ENCODE data around the gene CNPY1. TPM values are rescaled to one million over a fixed set of nuclear protein-coding genes. Genes with fewer than 3 reads are reported as not detected.
"Not testable (repeated sequence)": the region's sequence is repeated elsewhere in the genome, so short reads cannot be mapped to it uniquely, and the experiment has no call there.

CNPY1 gene
- total RNA-seq, 1 donor from 2014 or later: not detected

DNA sequence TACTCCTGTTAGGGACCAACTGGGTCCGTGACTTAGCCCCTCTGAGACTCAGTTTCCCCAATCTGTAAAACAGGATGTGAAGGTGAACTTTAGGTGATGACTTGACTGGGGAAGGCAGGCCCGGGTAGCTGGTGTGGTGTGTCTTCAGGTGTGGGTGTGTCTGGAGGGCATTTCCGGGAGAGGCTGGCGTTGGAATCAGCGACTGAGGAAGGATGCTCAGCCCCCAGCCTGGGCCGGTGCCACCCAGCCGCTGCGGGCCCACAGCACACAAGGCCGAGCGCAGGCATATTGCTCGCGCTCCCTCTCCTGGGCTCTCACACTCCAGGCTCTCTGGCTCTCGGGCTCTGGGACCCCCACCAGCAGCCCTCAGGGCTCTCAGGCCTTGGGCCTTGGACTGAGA is 31.7 kb upstream of the CNPY1 start:
- DNase-seq (ENCODE audit: low read depth, low spot score): no peak

DNA sequence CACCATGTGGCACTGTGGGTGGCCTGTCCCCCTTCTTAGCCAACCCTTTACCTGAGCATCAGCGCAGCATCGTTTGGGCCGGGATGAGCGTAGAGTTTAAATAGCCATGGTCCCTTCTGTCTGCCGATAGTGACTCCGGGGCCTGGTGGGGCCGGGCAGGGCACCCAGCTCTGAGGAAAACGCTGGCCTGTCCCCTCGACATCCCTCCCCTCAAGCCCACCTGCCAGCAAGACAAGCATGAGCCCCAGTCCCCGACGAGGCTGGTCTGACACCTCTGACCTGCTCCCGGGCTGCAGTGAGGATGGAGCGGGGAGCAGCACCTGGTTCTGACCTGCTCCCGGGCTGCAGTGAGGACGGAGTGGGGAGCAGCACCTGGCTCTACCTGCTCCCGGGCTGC is 31.1 kb upstream of the CNPY1 start:
- no peak for DNase-seq (ENCODE audit: low read depth, low spot score)

DNA sequence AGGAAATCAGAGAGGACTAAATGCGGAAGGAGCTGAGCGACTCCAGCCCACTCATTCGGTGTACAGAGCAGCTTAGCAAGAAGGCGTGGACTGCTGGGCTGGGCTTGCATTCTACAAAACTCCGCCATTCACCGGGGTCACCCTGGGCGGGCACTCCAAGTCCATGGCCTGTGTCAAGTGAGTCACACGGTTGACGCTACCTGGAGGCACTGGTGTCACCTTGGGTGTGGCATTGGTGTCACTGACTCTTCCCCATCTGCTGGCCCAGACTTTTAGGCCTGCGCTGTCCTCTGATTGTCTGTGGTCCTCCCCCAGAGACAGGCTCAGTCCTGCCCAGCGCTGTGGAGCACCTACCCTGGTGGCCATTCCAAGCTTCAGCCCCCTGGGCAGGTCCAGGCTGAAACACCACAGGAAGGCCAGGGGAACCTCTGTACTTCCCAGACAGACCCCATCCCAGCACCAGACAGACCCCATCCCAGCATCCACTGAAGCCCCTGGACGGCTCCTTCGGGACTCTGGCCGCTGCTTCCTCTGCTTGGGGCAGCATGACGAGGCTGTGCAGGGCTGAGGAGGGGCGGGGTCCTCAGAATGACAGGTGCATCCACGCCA is 30.6 kb upstream of the CNPY1 start:
- DNase-seq (ENCODE audit: low read depth, low spot score): no peak

DNA sequence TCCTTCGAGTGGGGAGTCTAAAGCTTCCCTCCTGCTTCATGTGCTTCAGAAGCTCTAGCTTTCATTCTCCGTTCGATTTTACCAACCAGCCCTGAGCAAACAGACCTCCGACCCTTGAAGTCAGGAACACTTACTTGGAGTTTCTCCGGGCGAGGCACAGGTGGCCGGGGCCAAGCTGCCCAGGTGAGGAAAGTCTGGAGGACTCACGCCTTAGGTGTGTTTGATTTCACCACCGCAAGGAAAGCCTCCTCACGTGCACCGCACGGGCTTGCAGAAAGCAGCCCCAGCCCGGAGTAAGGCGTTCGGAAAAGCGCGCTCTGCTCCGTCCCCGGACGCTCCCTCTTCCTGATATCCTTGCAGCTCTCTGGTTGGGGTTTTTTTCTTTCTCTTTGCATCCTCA is 30.1 kb upstream of the CNPY1 start:
- no peak for DNase-seq (ENCODE audit: low read depth, low spot score)

DNA sequence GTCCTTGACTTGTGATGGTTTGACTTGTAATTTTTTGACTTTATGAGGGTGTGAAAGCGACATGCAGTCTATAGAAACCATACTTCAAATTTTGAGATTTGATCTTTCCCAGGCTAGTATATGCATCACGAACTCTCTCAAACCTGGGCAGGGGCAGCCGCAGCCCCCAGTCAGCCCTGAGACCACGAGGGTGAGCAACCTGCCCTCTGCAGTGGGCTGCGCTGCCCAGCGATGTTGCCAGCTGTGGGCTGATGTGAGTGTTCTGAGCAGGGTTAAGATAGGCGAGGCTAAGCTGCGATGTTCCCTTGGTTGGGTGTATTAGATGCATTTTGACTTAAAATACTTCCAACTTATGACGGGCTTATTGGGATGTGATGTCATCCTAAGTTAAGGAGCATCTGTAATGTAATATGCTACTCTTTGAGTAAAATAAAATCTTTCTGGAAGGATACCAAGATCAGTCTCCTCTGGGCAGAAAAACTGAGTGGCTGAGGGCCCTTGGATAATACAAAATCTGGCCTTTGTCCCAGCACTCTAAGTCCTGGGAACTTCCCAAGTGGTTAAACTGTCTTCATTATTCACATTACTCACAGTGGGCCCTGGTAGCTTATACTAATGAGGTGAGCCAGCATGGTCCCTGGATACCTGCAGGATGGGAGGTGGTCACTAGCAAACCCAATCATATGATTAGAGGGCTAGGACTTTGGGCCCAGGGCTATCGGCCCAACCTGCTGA is 28.4 kb upstream of the CNPY1 start:
- DNase-seq (ENCODE audit: low read depth, low spot score): no peak

DNA sequence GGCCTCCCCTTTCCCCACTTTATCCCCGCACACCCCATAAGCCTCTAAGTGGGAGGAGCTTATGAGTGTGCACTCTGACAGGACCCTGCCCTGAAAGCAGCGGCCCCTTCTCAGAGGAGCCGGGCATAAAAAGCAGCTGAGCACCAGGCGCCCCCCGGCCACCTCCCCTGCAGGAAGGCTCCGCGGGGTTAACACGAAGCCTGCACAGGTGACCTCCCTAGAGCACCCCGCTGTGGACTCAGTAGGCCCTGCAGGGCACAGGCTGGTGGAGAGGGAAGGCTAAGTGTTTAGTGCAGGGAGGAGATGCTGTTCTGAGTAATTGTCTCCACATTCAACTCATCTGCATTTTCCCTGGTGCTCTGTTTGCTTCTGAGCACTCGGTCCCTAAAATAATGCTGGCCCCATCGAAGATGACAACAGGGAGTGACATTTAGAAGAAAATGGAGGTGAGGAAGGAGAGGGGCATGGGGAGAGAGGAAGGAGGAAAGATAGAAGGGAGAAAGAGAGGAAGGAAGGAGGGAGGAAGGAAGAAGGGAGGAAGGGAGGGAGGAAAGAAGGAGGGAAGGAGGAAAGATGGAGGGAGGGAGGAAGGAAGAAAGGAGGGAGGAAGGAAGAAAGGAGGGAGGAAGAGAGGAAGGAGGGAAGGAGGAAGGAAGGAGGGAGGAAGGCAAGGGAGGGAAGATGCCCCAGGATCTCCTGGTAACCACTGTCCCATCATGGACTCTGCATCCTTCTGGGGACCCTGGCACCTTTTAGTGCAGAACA is 25.4 kb upstream of the CNPY1 start:
- no peak for DNase-seq (ENCODE audit: low read depth, low spot score)

DNA sequence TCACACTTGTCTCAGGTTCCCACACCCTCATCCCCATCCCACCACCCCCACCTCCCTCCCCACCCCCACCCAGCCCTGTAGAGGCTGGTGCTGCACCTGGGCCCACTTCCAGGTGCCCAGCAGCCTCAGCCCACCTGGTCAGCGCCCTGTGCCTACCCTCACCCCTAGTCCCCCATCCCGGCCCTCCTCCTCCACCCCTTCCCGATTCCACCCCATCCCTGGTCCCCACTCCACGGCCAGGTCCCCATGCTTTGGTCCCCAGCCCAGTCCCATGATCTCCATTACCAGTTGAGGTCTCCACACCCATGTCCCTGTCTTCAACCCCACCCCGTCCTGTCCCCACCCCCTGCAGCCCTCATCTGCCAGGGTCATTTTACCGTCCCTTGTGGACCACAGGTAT is 24.6 kb upstream of the CNPY1 start:
- no peak for DNase-seq (ENCODE audit: low read depth, low spot score)

DNA sequence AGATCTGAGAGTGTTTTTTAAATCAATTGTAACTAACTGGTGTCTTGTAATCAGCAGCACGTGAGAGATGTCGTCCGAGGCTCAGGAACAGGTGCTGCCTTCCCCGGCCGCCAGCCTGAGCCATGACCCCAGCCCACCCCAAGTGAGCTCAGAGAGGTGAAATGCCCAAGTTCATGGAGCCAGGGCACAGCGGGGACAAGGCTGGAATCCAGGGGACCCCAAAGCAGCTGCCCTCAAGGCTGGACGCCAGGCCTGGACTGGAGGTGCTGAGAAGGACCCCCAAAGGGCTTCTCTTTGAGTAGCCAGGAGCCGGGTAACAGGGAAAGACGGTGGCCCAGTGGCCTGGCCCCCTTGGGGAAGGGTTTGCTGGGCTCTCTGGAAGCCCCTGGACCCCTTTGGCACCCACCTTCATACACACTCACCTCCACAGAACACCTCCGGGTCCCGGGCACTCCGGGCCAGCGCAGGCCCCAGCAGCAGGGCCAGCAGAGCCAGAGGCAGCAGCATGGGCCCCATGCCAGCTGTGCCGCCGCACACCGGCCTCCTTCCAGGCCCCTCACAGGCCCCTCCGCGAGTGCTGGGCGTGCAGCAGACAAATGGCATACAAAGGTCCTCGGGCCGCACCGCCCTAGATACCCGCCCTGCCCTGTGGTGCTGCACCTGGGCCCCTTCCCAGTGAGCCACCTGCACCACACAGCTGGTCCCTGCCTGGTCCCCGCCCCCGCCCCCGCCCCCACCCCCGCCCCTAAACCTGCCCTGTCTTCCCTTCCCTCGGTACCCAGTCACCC is 24.0 kb upstream of the CNPY1 start:
- no peak for DNase-seq (ENCODE audit: low read depth, low spot score)

DNA sequence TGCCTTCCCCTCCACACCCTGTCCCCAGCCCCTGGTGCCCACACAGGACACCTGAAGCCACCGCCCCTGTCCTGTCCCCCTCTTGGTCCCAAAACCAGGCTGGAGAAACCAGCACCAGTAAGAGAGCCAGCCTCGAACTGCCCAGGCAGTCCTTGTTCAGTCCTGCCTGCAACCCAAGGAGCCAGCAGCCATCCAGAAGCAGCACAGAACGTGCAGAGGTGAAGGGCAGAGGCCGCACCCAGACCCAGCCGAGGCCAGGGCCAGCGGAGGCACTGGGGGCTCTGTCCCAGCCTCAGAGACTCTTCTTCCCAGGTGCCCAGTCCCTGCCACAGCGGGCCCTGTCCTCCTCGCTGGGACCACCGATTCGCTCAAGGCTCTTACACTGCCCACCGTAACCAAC is 23.3 kb upstream of the CNPY1 start:
- DNase-seq (ENCODE audit: low read depth, low spot score): no peak

DNA sequence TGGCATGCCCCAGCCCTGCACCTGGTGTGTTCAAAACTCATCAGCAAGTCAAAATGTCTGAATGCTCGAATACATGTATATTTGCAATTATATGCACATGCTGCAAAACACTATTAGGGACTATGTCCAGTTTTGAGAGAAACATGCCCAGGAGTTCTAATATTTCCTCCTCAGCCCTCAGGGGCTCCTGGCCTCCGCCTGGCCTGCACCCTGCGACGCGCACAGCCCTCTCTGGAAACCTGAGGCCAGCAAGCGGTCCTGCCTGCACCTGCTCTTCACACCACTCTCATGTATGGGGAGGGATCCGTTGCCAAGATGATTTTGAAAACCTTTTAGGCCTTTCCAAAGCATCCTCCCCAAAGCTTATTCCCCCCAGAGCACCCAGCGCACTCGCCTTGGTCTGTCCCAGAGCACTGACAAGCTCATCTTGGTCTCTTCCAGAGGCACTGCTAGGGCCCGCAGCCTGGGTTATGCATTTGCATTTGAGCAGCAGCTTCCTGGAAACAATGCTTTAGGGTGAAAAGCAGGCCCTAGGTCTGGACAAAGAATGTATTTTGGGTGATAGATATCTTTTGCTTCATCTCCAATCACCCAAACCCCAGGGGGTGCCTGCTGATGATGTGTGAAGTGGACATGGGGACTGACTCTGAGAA is 22.6 kb upstream of the CNPY1 start:
- no peak for DNase-seq (ENCODE audit: low read depth, low spot score)

DNA sequence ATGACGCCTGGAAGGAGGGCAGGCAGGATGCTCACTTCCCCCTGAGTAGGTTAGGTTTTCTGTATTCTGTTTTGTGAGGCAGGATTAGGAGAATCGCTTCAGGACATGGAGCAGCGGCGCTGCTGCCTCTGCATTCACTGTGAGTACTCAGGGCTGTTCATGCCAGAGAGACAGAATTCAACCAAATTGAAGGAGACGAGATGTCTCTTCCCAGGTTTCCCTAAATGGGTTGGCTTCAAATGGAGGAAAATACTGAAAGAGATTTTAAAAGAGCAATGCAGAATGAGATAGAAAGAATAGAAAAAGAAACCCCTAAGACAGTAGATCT is 21.9 kb upstream of the CNPY1 start:
- DNase-seq (ENCODE audit: low read depth, low spot score): no peak

DNA sequence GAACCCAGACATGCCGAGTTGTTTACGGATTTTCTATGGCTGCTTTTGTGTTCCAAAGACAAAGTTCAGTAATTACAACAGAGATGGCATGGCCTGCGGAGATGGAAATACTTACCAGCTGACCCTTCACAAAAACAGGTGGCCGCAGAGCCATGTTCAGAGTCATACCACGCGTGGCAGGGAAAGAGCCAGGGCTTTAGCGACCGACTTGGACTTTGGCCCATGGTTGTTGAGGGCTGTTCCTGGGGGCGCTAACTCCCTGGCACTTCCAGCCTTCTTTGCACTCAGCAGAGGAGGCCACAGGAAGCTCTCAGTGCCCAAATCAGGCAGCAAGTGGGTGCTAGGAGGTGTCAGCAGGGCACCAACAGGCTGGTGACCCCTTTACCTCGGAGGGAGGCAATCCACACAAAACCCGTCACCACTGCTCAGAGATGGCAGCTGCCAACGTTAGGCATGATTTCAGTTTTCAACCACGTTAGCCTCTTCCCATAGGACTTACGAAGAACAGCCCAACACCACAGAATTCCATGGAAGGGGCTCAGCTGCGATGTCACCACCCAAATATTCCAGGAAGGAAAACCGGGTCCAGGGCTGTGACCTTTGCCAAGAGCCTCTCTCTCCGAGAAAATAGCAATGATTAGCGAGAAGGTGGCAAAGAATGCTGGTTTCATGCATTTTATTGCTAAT is 21.4 kb upstream of the CNPY1 start:
- DNase-seq (ENCODE audit: low read depth, low spot score): no peak

DNA sequence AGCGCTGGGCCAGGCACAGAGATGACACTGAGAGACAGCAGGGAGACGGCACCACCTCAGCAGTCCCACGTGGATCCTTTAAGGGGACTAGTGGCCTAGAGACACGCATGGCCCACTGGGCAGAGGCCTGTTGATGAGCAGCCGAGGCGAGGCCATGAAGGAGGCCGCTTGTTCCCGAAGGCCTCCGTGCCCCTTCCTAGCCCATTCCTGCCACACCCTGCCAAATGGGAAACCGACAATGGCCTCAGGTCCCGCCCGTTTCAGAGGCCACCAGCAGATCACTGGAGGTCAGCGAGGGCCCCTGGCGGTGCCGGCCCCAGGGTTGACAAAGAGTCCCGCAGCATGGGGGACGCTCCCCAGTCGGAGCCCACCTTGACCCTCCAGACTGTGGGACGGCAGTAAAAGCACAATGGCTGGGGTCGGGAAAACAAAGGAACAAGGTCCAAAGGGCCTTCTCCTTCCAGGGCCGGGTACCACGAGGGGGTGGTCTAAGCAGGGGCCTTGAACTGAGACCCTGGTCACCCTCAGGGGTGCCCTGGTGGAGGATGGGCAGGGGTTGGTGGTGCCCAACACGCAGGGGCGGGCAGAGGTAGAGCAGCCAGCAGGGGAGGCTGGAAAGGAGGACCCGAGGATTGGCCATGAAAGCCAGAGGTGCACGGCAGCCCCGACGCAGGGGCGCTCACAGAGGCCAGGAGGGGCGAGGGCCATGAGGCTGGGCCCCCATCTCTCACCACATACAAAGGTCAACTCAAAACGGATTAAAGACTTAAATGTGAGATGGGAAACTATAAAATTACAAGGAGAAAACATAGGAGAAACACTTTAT is 19.9 kb upstream of the CNPY1 start:
- no peak for DNase-seq (ENCODE audit: low read depth, low spot score)

DNA sequence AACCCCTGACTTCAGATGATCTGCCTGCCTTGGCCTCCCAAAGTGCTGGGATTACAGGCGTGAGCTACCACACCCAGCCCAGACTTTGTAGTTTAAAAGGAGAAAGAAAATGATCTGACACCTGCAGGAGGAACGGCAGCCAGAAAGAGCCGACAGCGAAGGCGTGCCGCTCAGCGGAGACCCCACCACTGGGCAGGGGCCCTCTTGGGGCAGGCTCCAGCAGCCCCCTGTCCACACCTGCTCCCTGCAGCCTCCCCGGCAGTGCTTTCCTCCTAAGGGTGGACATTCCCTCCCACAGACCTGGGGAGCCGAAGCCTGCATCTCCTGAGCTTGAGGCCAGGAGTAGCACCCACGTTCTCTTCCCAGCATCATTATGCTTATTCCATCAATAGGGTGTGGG is 19.2 kb upstream of the CNPY1 start:
- DNase-seq (ENCODE audit: low read depth, low spot score): no peak

DNA sequence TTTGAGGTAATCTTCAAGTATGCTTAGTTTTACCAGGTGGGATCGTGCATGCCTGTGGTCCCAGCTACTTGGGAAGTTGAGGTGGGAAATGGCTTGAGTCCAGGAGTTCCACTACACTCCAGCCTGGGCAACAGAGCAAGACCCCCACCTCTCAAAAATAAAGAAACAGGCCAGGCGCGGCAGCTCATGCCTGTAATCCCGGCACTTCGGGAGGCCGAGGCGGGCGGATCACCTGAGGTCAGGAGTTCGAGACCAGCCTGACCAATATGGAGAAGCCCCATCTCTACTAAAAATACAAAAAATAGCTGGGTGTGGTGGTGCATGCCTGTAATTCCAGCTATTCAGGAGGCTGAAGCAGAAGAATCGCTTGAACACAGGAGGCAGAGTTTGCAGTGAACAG is 16.6 kb upstream of the CNPY1 start:
- not testable (repeated sequence) for DNase-seq (ENCODE audit: low read depth, low spot score)

DNA sequence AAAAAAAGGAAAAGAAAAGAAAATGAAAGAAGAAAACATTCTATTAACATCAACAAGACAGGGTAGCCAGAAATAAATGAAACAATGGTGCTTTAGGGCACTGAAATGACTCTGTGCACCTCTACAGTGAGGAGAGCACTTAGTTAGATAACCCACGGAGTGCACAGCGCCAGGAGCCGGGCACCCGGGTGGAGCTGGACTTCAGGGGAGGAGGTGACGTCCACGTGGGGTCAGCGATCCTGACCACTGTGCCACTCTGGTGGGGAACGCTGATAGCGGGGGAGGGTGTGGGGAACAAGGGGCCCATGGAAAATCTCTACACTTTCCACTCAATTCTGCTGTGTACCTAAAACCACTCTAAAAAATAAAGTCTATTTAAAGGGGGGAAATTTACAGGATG is 15.7 kb upstream of the CNPY1 start:
- no peak for DNase-seq (ENCODE audit: low read depth, low spot score)

DNA sequence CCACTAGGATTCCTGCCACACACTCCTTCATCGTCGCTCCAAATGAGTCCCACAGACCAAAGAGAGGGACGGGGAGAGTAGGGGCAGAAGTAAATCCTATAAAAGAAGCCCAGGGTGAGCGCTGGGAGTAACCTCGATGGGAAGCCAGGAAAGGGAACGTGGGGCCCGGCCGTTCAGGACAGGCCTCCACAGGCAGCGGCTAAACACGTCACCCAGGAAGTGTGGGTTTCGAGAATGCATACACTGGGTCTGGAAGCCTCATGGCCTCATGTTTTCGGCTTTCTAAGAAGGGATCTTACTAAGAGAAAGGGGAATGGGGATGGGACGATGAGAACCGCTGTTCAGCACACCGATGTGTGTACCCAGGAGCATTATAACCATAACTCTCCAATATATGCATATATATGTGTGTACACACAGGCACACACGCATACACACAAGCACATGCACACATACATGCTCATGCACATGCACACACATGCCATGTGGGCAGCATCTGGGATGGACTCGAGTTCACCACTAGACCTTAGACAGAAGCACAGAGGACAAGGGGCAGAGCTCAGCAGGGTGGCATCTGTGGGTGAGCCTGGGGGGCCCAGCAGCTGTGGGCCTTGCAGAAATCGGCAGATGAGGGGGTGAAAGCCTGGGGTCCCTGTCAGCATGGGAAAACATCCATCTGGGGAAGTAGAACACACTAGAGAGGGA is 14.8 kb upstream of the CNPY1 start:
- no peak for DNase-seq (ENCODE audit: low read depth, low spot score)

DNA sequence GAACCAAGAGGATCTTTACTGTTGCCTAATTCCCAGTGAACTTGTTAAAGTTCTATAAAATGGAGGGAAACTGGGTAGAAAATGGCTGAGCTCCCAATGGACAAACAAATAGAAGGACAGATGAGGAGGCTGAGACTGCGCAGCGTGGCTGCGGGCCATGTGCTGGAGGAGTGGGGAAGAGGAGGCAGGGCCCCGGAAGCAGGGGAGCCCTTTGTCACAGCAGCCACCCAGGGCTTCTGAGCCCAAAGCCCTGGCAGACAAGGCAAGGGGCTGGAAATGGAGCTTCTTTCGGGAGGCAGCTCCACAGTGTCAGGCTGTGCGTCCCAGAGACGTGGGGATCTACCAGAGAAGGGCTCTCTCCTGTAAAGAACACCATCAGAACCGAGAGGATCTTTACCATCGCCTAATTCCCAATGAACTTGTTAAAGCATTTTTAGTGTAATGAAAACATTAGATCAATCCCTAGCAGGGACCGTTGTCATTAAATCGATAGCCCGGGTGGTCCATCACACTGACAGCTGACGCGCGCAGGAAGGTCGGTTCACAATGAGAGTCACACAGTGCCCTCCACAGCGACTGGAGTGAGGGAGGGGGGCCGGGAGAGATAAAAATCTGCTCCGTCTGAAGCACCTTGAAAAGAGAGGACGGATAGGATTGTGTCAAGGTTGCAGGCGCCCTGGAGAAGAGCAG is 14.0 kb upstream of the CNPY1 start:
- no peak for DNase-seq (ENCODE audit: low read depth, low spot score)
